Nephron (organoid): Measurements from ENCODE around the gene TAOK2.
A peak's percentile ranks its signal among the peaks of the same experiment; 100 is the strongest.

Experiments used
- H3K27ac Mint-ChIP-seq, 3 experiments: 2 replicates each; pipeline ENCODE4 v1.8.0; 2020; ENCODE audit warnings: mixed read lengths in 3 of 3, mild to moderate bottlenecking in 2 of 3, moderate library complexity in 1 of 3
- H3K27me3 Mint-ChIP-seq: 2 replicates; pipeline ENCODE4 v1.8.0; 2021; ENCODE audit warnings: low read depth, mild to moderate bottlenecking, moderate library complexity, mixed read lengths
- H3K36me3 Mint-ChIP-seq: 2 replicates; pipeline ENCODE4 v1.8.0; 2020; ENCODE audit warnings: low read depth, mixed read lengths
- H3K4me1 Mint-ChIP-seq: 2 replicates; pipeline ENCODE4 v1.8.0; 2020; ENCODE audit warnings: mixed read lengths
- H3K4me3 Mint-ChIP-seq, 3 experiments: 2 replicates each; pipeline ENCODE4 v1.8.0; 2020; ENCODE audit warnings: mild to moderate bottlenecking in 3 of 3, mixed read lengths in 3 of 3, moderate library complexity in 2 of 3
- H3K9me3 Mint-ChIP-seq: 2 replicates; pipeline ENCODE4 v1.8.0; 2020; ENCODE audit warnings: mixed read lengths
- TF ChIP-seq, protein P1 (sequence below), 3 experiments: fragments of 200-600 bp; sonication (generic); IDR thresholded peaks; one replicate each; pipeline ENCODE4 v1.5.0; 2021; ENCODE audit warnings: antibody characterized with exemption in 3 of 3; ENCODE audit not compliant: unreplicated experiment in 3 of 3

The TAOK2 gene

DNA sequence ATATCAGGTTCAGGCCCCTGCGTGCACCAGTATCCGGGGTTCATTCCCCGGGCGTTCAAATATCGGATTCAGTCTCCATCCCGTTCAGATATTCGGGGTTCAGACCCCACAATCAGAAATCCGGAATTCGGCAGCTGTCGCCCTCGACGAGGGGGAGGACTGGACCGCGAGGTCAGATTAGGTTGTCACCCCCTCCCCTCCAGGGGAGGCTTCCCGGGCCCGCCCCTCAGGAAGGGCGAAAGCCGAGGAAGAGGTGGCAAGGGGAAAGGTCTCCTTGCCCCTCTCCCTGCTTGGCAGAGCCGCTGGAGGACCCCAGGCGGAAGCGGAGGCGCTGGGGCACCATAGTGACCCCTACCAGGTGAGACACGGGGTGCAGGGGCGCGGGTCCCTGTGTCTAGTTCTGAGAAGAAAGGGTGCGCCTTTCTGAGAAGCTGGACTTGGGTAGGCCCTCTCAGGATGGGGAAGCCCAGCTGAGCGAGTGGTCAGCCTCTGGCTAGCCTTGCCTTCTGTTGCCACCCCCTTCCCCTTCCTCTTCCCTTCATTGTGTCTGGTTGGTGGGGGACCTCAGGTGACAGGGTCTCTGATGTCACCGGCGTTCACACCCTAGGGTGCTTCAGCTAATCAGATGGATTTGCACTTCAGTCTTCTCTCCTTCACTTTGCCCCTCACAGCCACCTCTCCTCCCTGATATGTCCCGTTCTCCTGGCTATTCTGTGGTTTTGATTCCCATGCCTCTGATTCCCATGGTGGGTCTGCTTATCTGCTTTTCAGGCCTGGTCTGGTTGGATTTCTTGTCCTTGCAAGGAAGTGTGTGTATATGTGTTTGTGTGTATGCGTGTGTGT, 844 bp downstream of the TAOK2 start:
- H3K27me3 Mint-ChIP-seq: no peaks in the 10 kb centered on the region
- TF ChIP-seq, protein P1, sequence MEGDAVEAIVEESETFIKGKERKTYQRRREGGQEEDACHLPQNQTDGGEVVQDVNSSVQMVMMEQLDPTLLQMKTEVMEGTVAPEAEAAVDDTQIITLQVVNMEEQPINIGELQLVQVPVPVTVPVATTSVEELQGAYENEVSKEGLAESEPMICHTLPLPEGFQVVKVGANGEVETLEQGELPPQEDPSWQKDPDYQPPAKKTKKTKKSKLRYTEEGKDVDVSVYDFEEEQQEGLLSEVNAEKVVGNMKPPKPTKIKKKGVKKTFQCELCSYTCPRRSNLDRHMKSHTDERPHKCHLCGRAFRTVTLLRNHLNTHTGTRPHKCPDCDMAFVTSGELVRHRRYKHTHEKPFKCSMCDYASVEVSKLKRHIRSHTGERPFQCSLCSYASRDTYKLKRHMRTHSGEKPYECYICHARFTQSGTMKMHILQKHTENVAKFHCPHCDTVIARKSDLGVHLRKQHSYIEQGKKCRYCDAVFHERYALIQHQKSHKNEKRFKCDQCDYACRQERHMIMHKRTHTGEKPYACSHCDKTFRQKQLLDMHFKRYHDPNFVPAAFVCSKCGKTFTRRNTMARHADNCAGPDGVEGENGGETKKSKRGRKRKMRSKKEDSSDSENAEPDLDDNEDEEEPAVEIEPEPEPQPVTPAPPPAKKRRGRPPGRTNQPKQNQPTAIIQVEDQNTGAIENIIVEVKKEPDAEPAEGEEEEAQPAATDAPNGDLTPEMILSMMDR (IDR thresholded peaks at IDR 0.05; ENCODE audit: unreplicated experiment in 3 of 3): no peak
- peaks cover 46% of the 10 kb centered on the region for H3K36me3 Mint-ChIP-seq
- H3K27ac Mint-ChIP-seq: peak overlapping the region; percentile 73 to 97 (median 95)
- peak overlapping the region; percentile 95 to 100 (median 96) for H3K4me3 Mint-ChIP-seq
- peaks cover 5% of the 10 kb centered on the region for H3K9me3 Mint-ChIP-seq
- H3K4me1 Mint-ChIP-seq: peaks cover 27% of the 10 kb centered on the region

DNA sequence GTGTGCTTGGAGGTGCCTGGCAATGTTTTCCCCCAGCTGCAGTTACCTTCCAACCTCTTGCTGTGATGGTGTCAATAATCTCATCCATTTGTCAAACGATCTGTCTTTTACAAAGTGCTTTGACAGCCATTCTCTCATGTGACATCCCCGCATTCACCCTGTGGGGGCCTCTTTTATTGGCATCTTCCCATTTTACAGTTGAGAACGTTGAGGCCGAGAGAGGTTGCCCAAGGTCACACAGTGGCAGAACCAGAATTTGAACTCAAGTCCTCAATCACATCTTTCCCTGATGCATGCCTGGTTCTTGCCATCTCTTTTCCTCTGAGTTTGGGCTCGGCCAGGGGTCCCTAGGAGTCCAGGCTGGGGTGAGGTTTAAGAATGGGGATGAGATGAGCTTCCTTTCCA, 1.5 kb downstream of the TAOK2 start:
- Mint-ChIP-seq H3K4me1 (peaks cover 27% of the 10 kb centered on the region), H3K9me3 (peaks cover 5% of the 10 kb centered on the region), H3K27me3 (no peaks in the 10 kb centered on the region), H3K36me3 (peaks cover 48% of the 10 kb centered on the region), H3K27ac (peak overlapping the region; percentile 51 to 79 (median 73)), H3K4me3 (peak overlapping the region; percentile 95 to 100 (median 96))
- TF ChIP-seq, protein P1 (IDR thresholded peaks at IDR 0.05; ENCODE audit: unreplicated experiment in 3 of 3): no peak

DNA sequence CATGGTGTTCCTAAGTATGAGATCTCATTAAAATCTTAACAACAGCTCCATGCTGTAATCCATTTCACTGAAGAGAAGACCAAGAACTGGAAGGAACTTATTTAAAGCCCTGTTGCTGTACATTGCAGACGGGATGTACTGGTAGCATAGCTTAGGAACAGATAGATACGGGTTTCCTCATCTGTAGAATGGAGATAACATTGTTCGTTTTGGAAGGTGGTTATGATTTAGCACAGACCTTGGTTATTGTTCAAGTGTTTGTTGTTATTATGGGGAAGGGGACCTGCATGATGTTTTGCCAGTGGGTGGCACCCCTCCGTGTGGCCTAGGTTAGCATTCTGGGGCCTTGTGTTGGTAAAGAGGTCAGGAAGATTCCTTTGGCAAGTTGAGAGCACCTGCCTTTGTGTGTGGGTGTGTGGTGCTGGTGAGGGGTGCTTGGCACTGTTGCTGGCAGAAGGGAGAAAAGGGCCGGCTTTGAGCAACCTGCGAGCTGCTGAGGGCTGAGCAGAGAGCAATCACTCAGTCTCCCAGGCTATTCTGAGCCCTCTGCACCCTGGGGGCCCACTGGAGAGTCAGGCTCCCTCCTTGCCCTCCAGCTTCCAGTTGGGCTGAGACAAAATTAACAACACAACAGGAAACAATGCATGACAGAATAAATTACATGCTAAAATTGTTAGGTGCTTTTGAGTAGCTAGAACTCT, 2.3 kb downstream of the TAOK2 start:
- peaks cover 27% of the 10 kb centered on the region for H3K4me1 Mint-ChIP-seq
- peaks cover 49% of the 10 kb centered on the region for H3K36me3 Mint-ChIP-seq
- peaks cover 5% of the 10 kb centered on the region for H3K9me3 Mint-ChIP-seq
- TF ChIP-seq, protein P1 (IDR thresholded peaks at IDR 0.05; ENCODE audit: unreplicated experiment in 3 of 3): no peak
- H3K27ac Mint-ChIP-seq: peak overlapping the region; percentile 25 to 75 (median 63)
- H3K27me3 Mint-ChIP-seq: no peaks in the 10 kb centered on the region
- H3K4me3 Mint-ChIP-seq: peak overlapping the region; percentile 95 to 100 (median 96)

DNA sequence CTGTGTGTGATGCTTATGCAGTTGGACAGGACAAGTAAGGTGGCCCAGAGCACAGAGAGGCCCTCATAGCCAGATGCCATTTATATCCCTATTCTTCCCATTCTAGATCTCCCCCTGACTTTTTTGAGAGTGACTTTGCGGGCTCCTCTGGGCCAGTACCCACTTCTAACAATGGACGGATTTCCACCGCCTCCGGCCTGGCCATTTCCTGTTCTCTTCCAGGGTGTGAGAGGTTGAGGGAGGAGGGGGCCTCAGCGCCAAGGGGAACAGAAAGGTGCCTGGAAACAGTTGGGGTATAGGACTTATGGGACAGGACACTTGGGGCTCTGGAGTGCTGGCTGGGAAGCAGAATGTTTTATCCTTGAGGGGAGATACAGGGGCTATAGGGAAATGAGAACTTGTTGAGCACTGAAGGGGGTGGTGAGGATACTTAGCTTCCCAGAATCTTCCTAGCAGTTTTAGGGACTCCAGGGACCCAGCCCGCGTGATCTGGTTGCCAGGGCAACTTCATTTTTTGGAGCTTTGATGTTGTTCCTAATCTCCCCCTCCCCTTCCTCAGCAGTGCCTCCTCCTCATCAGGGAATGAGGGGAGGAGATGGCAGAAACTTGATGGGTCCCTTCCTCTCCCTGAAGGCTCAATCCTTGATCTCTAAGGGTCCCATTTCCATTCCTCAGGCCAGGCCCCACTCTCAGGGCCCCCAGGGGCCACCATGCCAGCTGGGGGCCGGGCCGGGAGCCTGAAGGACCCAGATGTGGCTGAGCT, 3.6 kb downstream of the TAOK2 start:
- peak overlapping the region; percentile 95 to 100 (median 96) for H3K4me3 Mint-ChIP-seq
- H3K27ac Mint-ChIP-seq: peak overlapping the region; percentile 39 to 75 (median 63)
- H3K4me1 Mint-ChIP-seq: peaks cover 27% of the 10 kb centered on the region

DNA sequence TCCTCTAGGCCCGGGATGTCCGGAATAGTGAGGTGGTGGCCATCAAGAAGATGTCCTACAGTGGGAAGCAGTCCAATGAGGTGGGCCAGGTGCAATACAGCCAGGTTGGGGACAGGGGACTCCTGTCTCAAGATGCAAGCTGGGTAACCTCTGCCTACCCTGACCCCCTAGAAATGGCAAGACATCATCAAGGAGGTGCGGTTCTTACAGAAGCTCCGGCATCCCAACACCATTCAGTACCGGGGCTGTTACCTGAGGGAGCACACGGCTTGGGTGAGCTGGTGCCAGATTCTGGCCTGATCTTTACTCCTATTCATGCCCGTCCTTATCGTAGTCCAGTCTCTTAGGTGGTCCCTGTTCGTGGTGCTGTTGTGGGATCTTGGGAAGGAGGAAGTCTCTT, 4.4 kb downstream of the TAOK2 start:
- Mint-ChIP-seq H3K36me3 (peaks cover 41% of the 10 kb centered on the region), H3K9me3 (peaks cover 2% of the 10 kb centered on the region), H3K27me3 (no peaks in the 10 kb centered on the region), H3K4me1 (peaks cover 27% of the 10 kb centered on the region), H3K4me3 (peak overlapping the region; percentile 42 to 58 (median 51)), H3K27ac (no peak overlapping the region)
- TF ChIP-seq, protein P1 (IDR thresholded peaks at IDR 0.05; ENCODE audit: unreplicated experiment in 3 of 3): no peak

More for the DNA sequence above, 3.6 kb downstream of the TAOK2 start:
- TF ChIP-seq, protein P1 (IDR thresholded peaks at IDR 0.05; ENCODE audit: unreplicated experiment in 3 of 3): no peak
- Mint-ChIP-seq H3K27me3 (no peaks in the 10 kb centered on the region), H3K9me3 (peaks cover 5% of the 10 kb centered on the region), H3K36me3 (peaks cover 44% of the 10 kb centered on the region)
